ENCODE results near the gene LRRK2.

LRRK2 gene

DNA sequence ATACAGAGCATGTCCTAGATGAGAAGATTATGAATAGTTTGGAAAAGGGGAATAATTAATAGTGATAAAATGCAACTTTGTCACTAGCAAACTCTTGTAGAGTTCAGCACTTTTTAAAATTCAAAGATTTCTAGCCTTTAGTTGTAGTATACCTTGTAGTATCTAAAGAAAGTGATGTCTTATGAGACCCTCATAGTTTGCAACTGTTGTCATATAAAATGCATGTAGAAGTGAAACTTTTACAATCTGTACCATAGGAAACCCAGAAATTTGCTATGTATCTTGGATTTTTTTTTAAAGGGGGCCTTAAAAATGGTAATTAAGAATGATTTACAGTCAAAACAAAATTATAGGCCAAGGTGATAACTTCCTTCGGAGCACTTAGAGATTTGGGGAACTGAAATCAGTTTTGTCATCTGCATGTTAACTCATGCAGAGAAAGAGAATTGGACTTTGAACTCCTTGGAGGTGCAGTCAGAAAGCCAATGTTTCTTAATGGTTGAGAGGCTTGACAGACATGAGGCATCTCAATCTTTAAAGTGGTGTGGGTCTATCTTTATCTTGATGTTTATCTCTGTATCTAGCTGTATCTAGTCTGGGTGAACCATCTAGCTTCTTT is 1.3 kb downstream of the LRRK2 start:
- Histone ChIP-seq H4K20me1 (ENCODE audit: insufficient read depth, low read length) (no peaks in the 10 kb centered on the region), H3K4me2 (ENCODE audit: low read length) (peak overlapping the region; percentile 98), H3K27ac (ENCODE audit: low read length) (peak overlapping the region; percentile 89), H3K79me2 (ENCODE audit: low read length) (peaks cover 7% of the 10 kb centered on the region; the same call in 1 of the 2 replicates), H3K27me3 (ENCODE audit: low read depth, low read length) (0 out of 2 replicates have a peak, but pooled peaks cover 2% of the 10 kb centered on the region), H3K4me1 (ENCODE audit: low read length) (peaks cover 71% of the 10 kb centered on the region), H3K9me3 (ENCODE audit: insufficient read depth, low read length) (no peaks in the 10 kb centered on the region), H3K36me3 (replicated peaks; ENCODE audit: low read depth, low read length) (peaks cover 3% of the 10 kb centered on the region), H3K9ac (ENCODE audit: low read length) (peak overlapping the region; percentile 78), H2AFZ (ENCODE audit: low read depth, low read length) (no peak overlapping the region), H3K4me3 (ENCODE audit: low read length) (peak overlapping the region; percentile 79)
- TF ChIP-seq, protein P1, sequence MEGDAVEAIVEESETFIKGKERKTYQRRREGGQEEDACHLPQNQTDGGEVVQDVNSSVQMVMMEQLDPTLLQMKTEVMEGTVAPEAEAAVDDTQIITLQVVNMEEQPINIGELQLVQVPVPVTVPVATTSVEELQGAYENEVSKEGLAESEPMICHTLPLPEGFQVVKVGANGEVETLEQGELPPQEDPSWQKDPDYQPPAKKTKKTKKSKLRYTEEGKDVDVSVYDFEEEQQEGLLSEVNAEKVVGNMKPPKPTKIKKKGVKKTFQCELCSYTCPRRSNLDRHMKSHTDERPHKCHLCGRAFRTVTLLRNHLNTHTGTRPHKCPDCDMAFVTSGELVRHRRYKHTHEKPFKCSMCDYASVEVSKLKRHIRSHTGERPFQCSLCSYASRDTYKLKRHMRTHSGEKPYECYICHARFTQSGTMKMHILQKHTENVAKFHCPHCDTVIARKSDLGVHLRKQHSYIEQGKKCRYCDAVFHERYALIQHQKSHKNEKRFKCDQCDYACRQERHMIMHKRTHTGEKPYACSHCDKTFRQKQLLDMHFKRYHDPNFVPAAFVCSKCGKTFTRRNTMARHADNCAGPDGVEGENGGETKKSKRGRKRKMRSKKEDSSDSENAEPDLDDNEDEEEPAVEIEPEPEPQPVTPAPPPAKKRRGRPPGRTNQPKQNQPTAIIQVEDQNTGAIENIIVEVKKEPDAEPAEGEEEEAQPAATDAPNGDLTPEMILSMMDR (IDR thresholded peaks at IDR 0.05; ENCODE audit: low read depth, low read length): no peak
- TF ChIP-seq EZH2phosphoT487 (IDR thresholded peaks at IDR 0.05; ENCODE audit: low read depth): no peak

GRCh38 chr12:40226705-40227104 is 1.9 kb downstream of the LRRK2 start:
- Histone ChIP-seq H2AFZ (ENCODE audit: low read depth, low read length) (no peak overlapping the region), H3K79me2 (ENCODE audit: low read length) (peaks cover 7% of the 10 kb centered on the region; the same call in 1 of the 2 replicates), H3K9ac (ENCODE audit: low read length) (peak overlapping the region; percentile 58), H3K9me3 (ENCODE audit: insufficient read depth, low read length) (no peaks in the 10 kb centered on the region), H3K4me3 (ENCODE audit: low read length) (peak overlapping the region; percentile 44), H3K4me2 (ENCODE audit: low read length) (peak overlapping the region; percentile 98), H4K20me1 (ENCODE audit: insufficient read depth, low read length) (no peaks in the 10 kb centered on the region), H3K27me3 (ENCODE audit: low read depth, low read length) (0 out of 2 replicates have a peak, but pooled peaks cover 2% of the 10 kb centered on the region), H3K4me1 (ENCODE audit: low read length) (peaks cover 72% of the 10 kb centered on the region), H3K36me3 (replicated peaks; ENCODE audit: low read depth, low read length) (peaks cover 3% of the 10 kb centered on the region), H3K27ac (ENCODE audit: low read length) (peak overlapping the region; percentile 89)
- TF ChIP-seq, protein P1 (IDR thresholded peaks at IDR 0.05; ENCODE audit: low read depth, low read length): no peak
- no peak for TF ChIP-seq EZH2phosphoT487 (IDR thresholded peaks at IDR 0.05; ENCODE audit: low read depth)

GRCh38 chr12:40227447-40227846 is 2.6 kb downstream of the LRRK2 start:
- H3K79me2 ChIP-seq (ENCODE audit: low read length): peaks cover 7% of the 10 kb centered on the region; the same call in 1 of the 2 replicates
- H3K9me3 ChIP-seq (ENCODE audit: insufficient read depth, low read length): no peaks in the 10 kb centered on the region
- 0 out of 2 replicates have a peak, but pooled peaks cover 2% of the 10 kb centered on the region for H3K27me3 ChIP-seq (ENCODE audit: low read depth, low read length)
- H3K36me3 ChIP-seq (replicated peaks; ENCODE audit: low read depth, low read length): peaks cover 3% of the 10 kb centered on the region
- H4K20me1 ChIP-seq (ENCODE audit: insufficient read depth, low read length): no peaks in the 10 kb centered on the region
- no peak overlapping the region for H3K9ac ChIP-seq (ENCODE audit: low read length)
- peaks cover 74% of the 10 kb centered on the region for H3K4me1 ChIP-seq (ENCODE audit: low read length)
- peak overlapping the region; percentile 98; the same call in 1 of the 2 replicates for H3K4me2 ChIP-seq (ENCODE audit: low read length)
- TF ChIP-seq, protein P1 (IDR thresholded peaks at IDR 0.05; ENCODE audit: low read depth, low read length): no peak
- TF ChIP-seq EZH2phosphoT487 (IDR thresholded peaks at IDR 0.05; ENCODE audit: low read depth): no peak
- H3K27ac ChIP-seq (ENCODE audit: low read length): peak overlapping the region; percentile 89; the same call in 1 of the 2 replicates
- peak overlapping the region; percentile 44; the same call in 1 of the 2 replicates for H3K4me3 ChIP-seq (ENCODE audit: low read length)
- no peak overlapping the region for H2AFZ ChIP-seq (ENCODE audit: low read depth, low read length)

DNA sequence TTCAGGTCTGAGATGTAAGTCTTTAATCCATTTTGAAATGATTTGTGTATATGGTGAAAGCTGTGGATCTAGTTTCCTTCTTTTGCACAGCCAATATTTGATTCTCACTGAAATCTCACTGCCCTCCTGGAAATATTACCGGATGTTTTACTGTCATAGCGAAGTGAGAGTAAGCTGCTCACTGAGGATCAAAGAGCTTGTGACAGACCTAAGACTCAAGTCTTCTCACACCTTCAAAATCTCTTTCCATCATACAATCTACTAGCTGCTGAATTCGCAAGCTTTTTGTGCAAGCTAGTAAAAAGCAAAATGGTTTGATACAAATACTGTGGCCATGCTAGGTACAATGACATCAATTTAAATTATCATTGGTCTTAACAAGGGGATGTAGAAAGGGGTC is 3.9 kb downstream of the LRRK2 start:
- no peaks in the 10 kb centered on the region for H4K20me1 ChIP-seq (ENCODE audit: insufficient read depth, low read length)
- H2AFZ ChIP-seq (ENCODE audit: low read depth, low read length): no peak overlapping the region
- peak overlapping the region; percentile 47; the same call in 1 of the 2 replicates for H3K9ac ChIP-seq (ENCODE audit: low read length)
- H3K4me3 ChIP-seq (ENCODE audit: low read length): no peak overlapping the region
- H3K79me2 ChIP-seq (ENCODE audit: low read length): peaks cover 7% of the 10 kb centered on the region; the same call in 1 of the 2 replicates
- peaks cover 72% of the 10 kb centered on the region for H3K4me1 ChIP-seq (ENCODE audit: low read length)
- TF ChIP-seq, protein P1 (IDR thresholded peaks at IDR 0.05; ENCODE audit: low read depth, low read length): no peak
- TF ChIP-seq EZH2phosphoT487 (IDR thresholded peaks at IDR 0.05; ENCODE audit: low read depth): no peak
- H3K36me3 ChIP-seq (replicated peaks; ENCODE audit: low read depth, low read length): peaks cover 8% of the 10 kb centered on the region
- H3K27ac ChIP-seq (ENCODE audit: low read length): peak overlapping the region; percentile 39
- H3K9me3 ChIP-seq (ENCODE audit: insufficient read depth, low read length): no peaks in the 10 kb centered on the region
- H3K4me2 ChIP-seq (ENCODE audit: low read length): peak overlapping the region; percentile 37
- 0 out of 2 replicates have a peak, but pooled peaks cover 2% of the 10 kb centered on the region for H3K27me3 ChIP-seq (ENCODE audit: low read depth, low read length)
